Measurements from ENCODE around the gene OR52E1.

- no peak for TF ChIP-seq NR2F6 (CRISPR knock-in tag; IDR thresholded peaks at IDR 0.05)
- no peak for TF ChIP-seq ZNF830 (CRISPR knock-in tag; IDR thresholded peaks at IDR 0.05)
- no peak for TF ChIP-seq FOSL1 (tag; conservative IDR thresholded peaks at IDR 0.05)
- TF ChIP-seq PATZ1 (CRISPR knock-in tag; IDR thresholded peaks at IDR 0.05; ENCODE audit: borderline replicate concordance) = no peak
- TF ChIP-seq PML (IDR thresholded peaks at IDR 0.05; ENCODE audit: low read length) = no peak
- TF ChIP-seq EP300 (IDR thresholded peaks at IDR 0.05; ENCODE audit: low read length) = no peak
- TF ChIP-seq HNRNPK (IDR thresholded peaks at IDR 0.05; ENCODE audit: low read depth, low read length, poor library complexity, severe bottlenecking) = no peak
- no peak for TF ChIP-seq CTCF (IDR thresholded peaks at IDR 0.05 in 2 of 3, conservative IDR thresholded peaks at IDR 0.05 in 1 of 3; ENCODE audit: insufficient read depth in 2 of 3, low read depth in 1 of 3, low read length in 3 of 3)
- no peak for TF ChIP-seq GATAD2A (IDR thresholded peaks at IDR 0.05)
- no peak for TF ChIP-seq MCM3 (IDR thresholded peaks at IDR 0.05)
- no peak for TF ChIP-seq TRIM28 (IDR thresholded peaks at IDR 0.05)
- TF ChIP-seq CREB1 (IDR thresholded peaks at IDR 0.05) = no peak
- no peak for TF ChIP-seq CREB1 (CRISPR knock-in tag; IDR thresholded peaks at IDR 0.05)
- TF ChIP-seq POLR2A (conservative IDR thresholded peaks at IDR 0.05) = no peak
- TF ChIP-seq HLTF (IDR thresholded peaks at IDR 0.05) = no peak
Measured at GRCh38 chr11:5102246-5102645, 32.9 kb downstream of the OR52E1 start.
